Activated CD4-positive, alpha-beta T cell treated with anti-CD3 and anti-CD28 coated beads, Interleukin-2, amount 10 ng/mL, durations not matched to agents 24 days and 14 days (primary cell): Measurements from ENCODE around the gene CLTCL1. TPM values are rescaled to one million over a fixed set of nuclear protein-coding genes. Genes with fewer than 3 reads are reported as not detected.

Experiments
- DNase-seq: peaks from one replicate; pipeline ENCODE4 v3.0.0; 2022
- H3K27ac Mint-ChIP-seq: one replicate; pipeline ENCODE4 v1.8.0; 2022; ENCODE audit warnings: mild to moderate bottlenecking, mixed read lengths
- H3K27me3 Mint-ChIP-seq: one replicate; pipeline ENCODE4 v1.8.0; 2022; ENCODE audit warnings: mixed read lengths
- H3K36me3 Mint-ChIP-seq: one replicate; pipeline ENCODE4 v1.8.0; 2022; ENCODE audit warnings: low read depth, mild to moderate bottlenecking, mixed read lengths
- H3K4me1 Mint-ChIP-seq: one replicate; pipeline ENCODE4 v1.8.0; 2021; ENCODE audit warnings: mixed read lengths
- H3K4me3 Mint-ChIP-seq: one replicate; pipeline ENCODE4 v1.8.0; 2022; ENCODE audit warnings: mild to moderate bottlenecking, moderate library complexity, mixed read lengths
- H3K9me3 Mint-ChIP-seq: one replicate; pipeline ENCODE4 v1.8.0; 2021; ENCODE audit warnings: mixed read lengths
- intact Hi-C: fragments of 100-400 bp; cut with micrococcal nuclease; formaldehyde crosslinking; loops from one replicate; pipeline ENCODE4 v1.15.1; 2023
- total RNA-seq: library from RNA; stranded (reverse); gene quantifications from 2 replicates; pipeline ENCODE4 v1.2.3, GENCODE V29; 2022

The CLTCL1 gene
- total RNA-seq, 1 donor from 2014 or later = 1.3 TPM

DNA sequence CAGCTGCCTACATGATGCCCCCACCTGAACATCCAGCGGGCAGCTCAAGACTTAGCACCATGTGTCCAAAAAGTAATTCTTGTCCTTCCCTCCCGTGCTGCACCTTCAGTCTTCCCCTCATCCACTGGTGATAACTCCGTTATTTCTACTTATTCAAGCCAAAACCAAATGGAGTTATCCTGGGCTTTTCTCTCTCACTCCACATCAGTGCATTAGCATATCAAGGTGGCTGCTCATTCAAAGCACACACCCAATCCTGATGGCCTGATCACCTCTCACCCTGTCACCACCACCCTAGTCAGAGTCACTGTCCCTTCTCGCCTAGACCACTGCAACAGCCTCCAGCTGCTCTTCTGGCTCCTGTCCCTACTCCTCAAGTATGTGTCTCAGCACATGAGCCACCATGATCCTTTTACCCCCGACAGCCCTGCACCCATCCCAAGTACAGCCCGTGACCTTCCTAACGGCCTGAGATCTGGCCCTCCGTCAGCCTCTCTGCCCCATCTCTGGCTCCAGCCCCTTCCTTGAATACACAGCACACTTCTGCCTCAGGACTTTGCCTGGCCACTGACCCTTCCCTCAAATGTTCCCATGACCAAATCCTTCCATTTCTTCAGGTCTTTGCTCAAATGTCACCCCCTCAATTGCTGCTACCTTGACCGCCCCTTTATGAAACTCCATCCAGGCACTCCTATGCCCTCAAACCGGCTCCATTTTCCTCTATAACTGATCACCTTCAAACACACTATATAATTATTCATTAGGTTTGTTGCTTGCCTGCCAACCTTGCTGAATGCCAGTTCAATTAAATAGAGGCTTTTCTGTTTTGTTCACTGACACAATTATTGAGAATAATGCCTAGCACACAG, 93.3 kb downstream of the CLTCL1 start:
- DNase-seq = no peak
- intact Hi-C loops = no loop called here
- H3K27ac Mint-ChIP-seq = no peak overlapping the region
- H3K27me3 Mint-ChIP-seq = peaks cover 8% of the 10 kb centered on the region
- H3K36me3 Mint-ChIP-seq = no peaks in the 10 kb centered on the region
- no peaks in the 10 kb centered on the region for H3K9me3 Mint-ChIP-seq
- H3K4me1 Mint-ChIP-seq = peaks cover 9% of the 10 kb centered on the region
- H3K4me3 Mint-ChIP-seq = no peak overlapping the region

DNA sequence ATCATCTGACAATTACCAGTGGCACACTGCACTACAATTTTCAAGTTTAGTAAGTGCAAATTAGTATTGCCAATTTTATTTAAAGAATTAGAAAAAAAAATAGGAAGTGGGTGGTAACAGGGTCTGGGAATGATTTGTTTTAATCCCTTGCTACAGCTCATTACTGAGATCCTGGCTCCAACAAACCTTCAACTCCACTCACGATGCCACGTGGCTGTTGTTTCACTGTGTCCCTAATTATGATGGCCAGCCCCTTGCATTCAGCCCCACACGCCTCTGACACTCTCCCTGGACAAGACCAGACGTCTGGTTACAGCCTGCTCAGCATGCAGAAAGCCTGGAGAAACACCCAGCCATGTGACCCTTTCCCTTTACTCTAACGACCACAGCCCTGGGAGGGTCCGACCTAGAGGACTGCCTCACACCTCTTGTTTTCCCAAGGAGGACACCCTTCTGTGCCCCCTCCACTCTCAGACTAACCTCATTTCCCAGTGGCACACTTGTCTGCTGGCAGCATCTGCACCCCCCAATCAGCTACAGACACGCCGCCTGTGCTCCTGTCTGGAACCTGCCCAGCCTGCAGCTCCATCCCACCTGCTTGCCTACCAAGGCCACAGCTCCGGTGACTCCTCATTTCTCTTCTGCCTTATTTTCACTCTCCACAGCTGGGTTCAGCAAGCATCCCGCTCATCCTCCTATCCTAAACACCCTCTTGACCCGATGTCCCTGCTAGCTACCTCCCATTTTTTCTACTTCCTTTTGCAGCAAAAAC, 94.5 kb downstream of the CLTCL1 start:
- intact Hi-C loops = no loop called here
- Mint-ChIP-seq H3K9me3 (no peaks in the 10 kb centered on the region), H3K27ac (no peak overlapping the region), H3K36me3 (no peaks in the 10 kb centered on the region), H3K4me3 (no peak overlapping the region), H3K4me1 (peaks cover 9% of the 10 kb centered on the region), H3K27me3 (peaks cover 8% of the 10 kb centered on the region)
- DNase-seq = no peak

GRCh38 chr22:19195796-19196731, 95.5 kb downstream of the CLTCL1 start:
- peaks cover 8% of the 10 kb centered on the region for H3K27me3 Mint-ChIP-seq
- H3K27ac Mint-ChIP-seq = no peak overlapping the region
- DNase-seq = peak; percentile 66
- H3K4me1 Mint-ChIP-seq = peaks cover 9% of the 10 kb centered on the region
- H3K36me3 Mint-ChIP-seq = no peaks in the 10 kb centered on the region
- no peaks in the 10 kb centered on the region for H3K9me3 Mint-ChIP-seq
- no peak overlapping the region for H3K4me3 Mint-ChIP-seq
- intact Hi-C loops = no loop called here

- no peaks in the 10 kb centered on the region for H3K36me3 Mint-ChIP-seq
- DNase-seq = no peak
- intact Hi-C loops = no loop called here
- H3K9me3 Mint-ChIP-seq = no peaks in the 10 kb centered on the region
- H3K4me1 Mint-ChIP-seq = peaks cover 9% of the 10 kb centered on the region
- no peak overlapping the region for H3K4me3 Mint-ChIP-seq
- no peak overlapping the region for H3K27ac Mint-ChIP-seq
- peaks cover 8% of the 10 kb centered on the region for H3K27me3 Mint-ChIP-seq
Observed at GRCh38 chr22:19194766-19195536, 96.6 kb downstream of the CLTCL1 start.

DNA sequence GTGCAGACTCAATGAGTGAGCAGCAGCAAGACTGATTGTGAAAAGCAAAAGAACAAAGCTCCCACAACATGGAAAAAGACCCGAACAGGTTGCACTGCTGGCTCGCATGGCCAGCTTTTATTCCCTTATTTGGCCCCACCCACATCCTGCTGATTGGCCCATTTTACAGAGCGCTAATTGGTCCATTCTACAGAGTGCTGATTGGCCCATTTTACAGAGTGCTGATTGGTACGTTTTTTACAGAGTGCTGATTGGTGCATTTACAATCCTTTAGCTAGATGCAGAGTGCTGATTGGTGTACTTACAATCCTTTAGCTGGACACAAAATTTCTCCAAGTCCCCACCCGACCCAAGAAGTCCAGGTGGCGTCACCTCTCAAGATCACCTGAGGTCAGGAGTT, 97.6 kb downstream of the CLTCL1 start:
- no peak overlapping the region for H3K4me3 Mint-ChIP-seq
- H3K4me1 Mint-ChIP-seq = peaks cover 9% of the 10 kb centered on the region
- H3K27ac Mint-ChIP-seq = no peak overlapping the region
- H3K27me3 Mint-ChIP-seq = peaks cover 4% of the 10 kb centered on the region
- no peak for DNase-seq
- H3K36me3 Mint-ChIP-seq = no peaks in the 10 kb centered on the region
- intact Hi-C loops = no loop called here
- no peaks in the 10 kb centered on the region for H3K9me3 Mint-ChIP-seq

GRCh38 chr22:19187716-19188563, 103.6 kb downstream of the CLTCL1 start:
- no peak for DNase-seq
- Mint-ChIP-seq H3K9me3 (no peaks in the 10 kb centered on the region), H3K36me3 (no peaks in the 10 kb centered on the region), H3K27me3 (no peaks in the 10 kb centered on the region), H3K4me3 (no peak overlapping the region), H3K4me1 (no peaks in the 10 kb centered on the region), H3K27ac (no peak overlapping the region)
- intact Hi-C loops = no loop called here

- Mint-ChIP-seq H3K36me3 (no peaks in the 10 kb centered on the region), H3K4me3 (no peak overlapping the region), H3K4me1 (peaks cover 12% of the 10 kb centered on the region), H3K9me3 (no peaks in the 10 kb centered on the region), H3K27ac (no peak overlapping the region), H3K27me3 (no peaks in the 10 kb centered on the region)
- intact Hi-C loops = no loop called here
- no peak for DNase-seq
Observed at GRCh38 chr22:19184276-19184997, 107.1 kb downstream of the CLTCL1 start.

GRCh38 chr22:19183216-19183615, 108.3 kb downstream of the CLTCL1 start:
- H3K4me1 Mint-ChIP-seq = peaks cover 15% of the 10 kb centered on the region
- intact Hi-C loops = no loop called here
- no peak overlapping the region for H3K4me3 Mint-ChIP-seq
- no peaks in the 10 kb centered on the region for H3K36me3 Mint-ChIP-seq
- H3K9me3 Mint-ChIP-seq = no peaks in the 10 kb centered on the region
- H3K27ac Mint-ChIP-seq = no peak overlapping the region
- no peaks in the 10 kb centered on the region for H3K27me3 Mint-ChIP-seq
- DNase-seq = no peak

GRCh38 chr22:19182472-19183157, 108.9 kb downstream of the CLTCL1 start:
- Mint-ChIP-seq H3K4me1 (peaks cover 15% of the 10 kb centered on the region), H3K27ac (no peak overlapping the region), H3K27me3 (no peaks in the 10 kb centered on the region), H3K36me3 (no peaks in the 10 kb centered on the region), H3K4me3 (no peak overlapping the region), H3K9me3 (no peaks in the 10 kb centered on the region)
- DNase-seq = peak; percentile 62
- intact Hi-C loops = no loop called here

DNA sequence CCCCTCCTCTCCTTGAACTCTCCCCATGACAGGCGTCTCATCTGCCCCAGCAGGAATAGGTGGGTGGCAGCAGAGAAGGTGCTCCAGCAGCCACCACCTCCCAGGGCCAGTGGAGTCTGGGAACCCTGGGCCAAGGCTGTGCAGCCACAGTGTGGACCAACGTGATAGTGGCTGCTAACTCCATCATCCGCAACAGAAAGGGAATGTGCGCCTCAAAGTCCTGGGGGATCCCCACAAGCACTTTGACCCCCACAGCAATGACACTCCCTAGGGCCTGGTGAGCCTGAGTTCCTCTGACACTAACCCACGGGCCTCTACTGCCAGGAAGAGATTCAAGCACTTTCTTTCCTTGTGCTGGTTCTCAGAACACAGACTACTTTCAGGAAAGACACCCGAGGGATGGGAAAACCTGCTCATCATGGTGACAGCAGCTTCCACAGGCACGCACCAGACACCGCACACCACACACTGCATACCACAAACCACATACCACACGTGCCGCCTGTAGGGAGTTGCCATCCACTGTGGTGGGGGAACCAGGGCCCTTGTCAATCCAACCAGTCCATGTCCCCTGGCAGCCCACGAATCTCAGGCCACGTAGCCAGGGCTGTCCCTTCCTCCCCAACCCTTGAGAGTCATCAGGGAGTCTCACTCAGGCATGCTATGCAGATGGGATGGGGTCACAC, 109.6 kb downstream of the CLTCL1 start:
- Mint-ChIP-seq H3K4me1 (peaks cover 16% of the 10 kb centered on the region), H3K36me3 (no peaks in the 10 kb centered on the region), H3K4me3 (no peak overlapping the region), H3K27me3 (no peaks in the 10 kb centered on the region), H3K9me3 (no peaks in the 10 kb centered on the region), H3K27ac (no peak overlapping the region)
- DNase-seq = peak; percentile 68
- intact Hi-C loops = no loop called here

DNA sequence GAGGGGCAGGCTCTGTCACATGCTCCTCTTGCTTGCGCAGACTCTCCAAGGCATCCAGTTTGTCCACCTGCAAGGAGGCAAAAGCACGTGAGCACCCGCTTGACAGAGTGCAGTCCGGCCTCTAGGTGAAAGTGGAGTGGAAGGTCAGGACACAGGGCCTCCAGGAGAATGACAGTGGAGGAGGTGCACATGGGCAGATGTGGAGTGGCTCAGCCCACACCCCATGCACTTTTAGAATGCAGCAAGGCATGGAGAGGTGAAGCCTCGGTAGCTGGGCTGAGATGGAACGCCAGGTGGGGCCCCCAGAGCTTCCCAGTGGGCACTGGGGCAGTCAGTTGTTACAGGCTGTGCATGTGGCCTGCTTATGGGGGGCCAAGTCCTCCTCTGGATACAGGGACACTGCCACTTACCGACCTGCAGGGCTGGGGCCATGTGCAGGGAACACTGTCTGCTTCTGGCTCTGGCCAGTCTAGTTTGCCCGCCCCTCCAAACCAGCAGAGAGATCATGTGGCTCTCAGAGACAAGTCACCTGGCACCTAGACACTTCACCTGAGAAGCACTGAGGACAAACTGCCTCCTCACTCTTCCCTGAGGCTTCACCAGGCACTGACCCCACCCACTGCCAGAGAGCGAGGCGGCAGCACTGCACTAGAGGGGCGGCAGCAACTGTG, 110.6 kb downstream of the CLTCL1 start:
- Mint-ChIP-seq H3K36me3 (peaks cover 1% of the 10 kb centered on the region), H3K9me3 (no peaks in the 10 kb centered on the region), H3K4me3 (no peak overlapping the region), H3K4me1 (peaks cover 21% of the 10 kb centered on the region), H3K27ac (no peak overlapping the region), H3K27me3 (no peaks in the 10 kb centered on the region)
- intact Hi-C loops = no loop called here
- no peak for DNase-seq
